Renal cortex interstitium (tissue), 11 donors: Measurements from ENCODE around the gene TMC1. TPM values are rescaled to one million over a fixed set of nuclear protein-coding genes. Genes with fewer than 3 reads are reported as not detected.

Experiments
- DNase-seq, 11 donors: peaks; one replicate each; pipeline ENCODE4 v3.0.0-alpha.2; 2013; ENCODE audit warnings: low read depth in 9 of 11, low spot score in 4 of 11; ENCODE audit errors: extremely low read depth in 1 of 11
- polyA plus RNA-seq, 3 donors: library from polyadenylated mRNA; unstranded; fragments of 120-200 nt; gene quantifications; one replicate each; pipeline ENCODE4 v1.2.1, GENCODE V29; 2013; ENCODE audit not compliant: insufficient read length in 3 of 3

The TMC1 gene
- polyA plus RNA-seq, 3 donors = 0.53 to 1.4 (median 0.74) TPM

DNA sequence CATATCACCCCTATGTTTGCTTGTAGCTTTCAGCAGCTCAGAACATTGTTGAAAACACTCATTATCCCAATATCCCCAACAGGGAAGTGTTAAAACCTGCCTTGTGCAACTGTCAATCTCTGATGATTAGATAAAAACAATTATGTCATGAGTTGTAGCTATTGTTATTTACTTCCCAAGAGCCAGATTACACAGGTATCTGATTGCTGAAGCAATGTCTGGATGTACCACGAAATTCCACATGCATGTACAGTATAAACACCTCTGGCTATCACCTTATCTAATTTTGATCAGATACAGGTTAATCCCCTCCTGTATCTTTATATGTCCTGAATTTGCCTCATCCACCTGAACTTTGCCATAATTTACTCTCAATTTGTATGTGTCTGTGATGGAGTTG lies 38.7 kb downstream of the TMC1 start:
- no peak for DNase-seq

GRCh38 chr9:72563806-72564205 lies 42.4 kb downstream of the TMC1 start:
- DNase-seq = no peak

DNA sequence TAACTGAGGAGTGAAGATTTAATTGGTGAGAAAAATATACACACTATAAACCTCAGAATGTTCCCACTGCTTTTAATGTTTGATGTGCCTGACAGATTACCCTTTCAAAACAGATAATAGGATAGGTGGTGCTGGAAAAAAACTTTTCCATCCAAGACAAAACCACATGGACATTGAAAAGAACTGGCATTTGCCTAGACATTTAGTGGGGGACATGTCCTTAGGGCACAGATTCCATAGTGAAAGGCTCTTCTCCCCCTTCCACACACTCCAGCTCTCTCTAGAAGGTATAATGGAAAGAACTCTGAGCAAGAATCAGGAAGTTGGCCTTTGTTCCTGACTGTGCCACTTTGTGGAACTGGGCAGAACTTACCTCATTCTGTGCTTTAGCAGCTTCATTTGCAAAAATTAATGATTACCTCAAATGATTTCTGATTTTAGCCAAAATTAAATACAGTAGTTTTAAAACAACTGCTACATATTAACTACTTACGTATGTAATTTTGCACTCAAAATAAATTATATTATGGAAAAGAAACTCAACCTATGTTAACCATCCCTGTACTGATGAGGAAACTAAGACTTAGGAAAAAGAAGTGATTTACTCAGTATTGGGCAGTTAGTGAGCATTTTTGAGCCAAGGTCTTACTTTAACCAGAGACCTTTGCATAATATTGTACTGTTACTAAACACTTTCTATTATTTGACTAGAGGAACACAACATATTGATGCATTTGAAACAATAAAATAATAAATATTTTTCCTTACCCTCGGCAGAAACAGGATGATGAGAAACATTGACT lies 43.3 kb downstream of the TMC1 start:
- no peak for DNase-seq

GRCh38 chr9:72565535-72565934 lies 44.1 kb downstream of the TMC1 start:
- DNase-seq = no peak

- no peak for DNase-seq
Measured at GRCh38 chr9:72574156-72574810, 52.9 kb downstream of the TMC1 start.

- DNase-seq = no peak
Measured at GRCh38 chr9:72575666-72576065, 54.3 kb downstream of the TMC1 start.

DNA sequence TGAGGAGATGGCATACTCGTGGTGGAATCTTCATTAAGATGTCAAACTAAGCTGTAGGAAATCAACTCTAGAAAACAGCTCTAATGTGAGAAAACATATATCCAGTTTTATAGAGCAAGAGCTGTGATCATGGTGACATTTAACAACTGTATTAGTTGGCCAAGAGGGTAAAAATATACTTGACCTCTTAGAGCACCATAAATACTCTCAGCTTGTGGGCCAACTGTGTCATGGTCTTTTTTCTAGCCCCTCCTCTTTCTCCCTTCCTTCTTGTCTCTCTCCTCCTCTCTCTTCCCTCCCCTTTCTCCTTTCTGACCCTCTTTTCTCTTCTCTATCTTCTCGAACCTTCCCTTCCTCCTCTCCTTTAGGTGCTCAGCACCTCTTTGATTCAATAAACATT lies 54.7 kb downstream of the TMC1 start:
- no peak for DNase-seq

DNA sequence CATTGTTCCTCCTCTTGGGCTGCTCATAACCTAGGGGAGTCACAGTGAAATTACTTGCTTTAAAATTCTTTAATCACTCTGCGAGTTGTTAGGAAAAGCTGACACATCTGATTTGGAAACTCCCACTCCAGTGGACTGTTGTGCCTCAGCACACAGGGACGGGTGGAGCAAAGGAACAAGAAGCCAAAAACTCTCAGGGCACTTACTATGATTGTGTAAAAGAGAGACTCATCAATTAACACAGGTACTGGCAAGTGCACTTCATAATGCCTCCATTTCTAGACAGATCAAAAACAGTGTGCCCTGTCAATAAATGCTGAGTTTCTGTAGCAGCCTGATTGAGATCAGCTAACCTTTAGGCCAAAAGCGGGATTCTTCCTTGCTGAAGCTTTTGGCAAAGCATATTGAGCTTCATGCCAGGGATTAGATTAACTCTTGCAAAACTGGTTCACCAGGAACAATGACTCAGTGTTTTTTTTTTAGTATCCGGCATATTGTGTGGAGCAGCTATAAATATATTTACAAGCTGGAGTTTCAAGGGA lies 55.9 kb downstream of the TMC1 start:
- DNase-seq = no peak

GRCh38 chr9:72579190-72579589 lies 57.8 kb downstream of the TMC1 start:
- no peak for DNase-seq

GRCh38 chr9:72579880-72580550 lies 58.6 kb downstream of the TMC1 start:
- no peak for DNase-seq

GRCh38 chr9:72581694-72582093 lies 60.3 kb downstream of the TMC1 start:
- no peak for DNase-seq

DNA sequence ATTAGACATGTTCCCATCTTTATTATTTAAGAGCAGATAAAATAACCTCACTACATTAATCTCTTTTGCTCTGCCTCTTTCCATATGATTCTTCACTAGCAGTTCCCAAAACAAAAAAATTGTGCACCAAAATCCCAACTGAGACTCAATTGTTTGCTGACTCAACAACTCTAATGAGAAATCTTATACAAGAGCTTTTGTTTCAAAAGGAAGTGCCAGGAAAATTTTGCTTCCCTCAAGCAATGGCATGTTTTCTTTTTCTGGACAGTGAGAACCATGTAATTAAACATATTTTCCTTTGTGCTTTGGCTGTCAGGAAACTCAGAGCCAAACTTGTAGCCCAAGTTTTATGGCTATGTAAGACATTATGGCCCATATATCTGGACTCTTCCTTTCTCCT lies 62.0 kb downstream of the TMC1 start:
- no peak for DNase-seq

DNA sequence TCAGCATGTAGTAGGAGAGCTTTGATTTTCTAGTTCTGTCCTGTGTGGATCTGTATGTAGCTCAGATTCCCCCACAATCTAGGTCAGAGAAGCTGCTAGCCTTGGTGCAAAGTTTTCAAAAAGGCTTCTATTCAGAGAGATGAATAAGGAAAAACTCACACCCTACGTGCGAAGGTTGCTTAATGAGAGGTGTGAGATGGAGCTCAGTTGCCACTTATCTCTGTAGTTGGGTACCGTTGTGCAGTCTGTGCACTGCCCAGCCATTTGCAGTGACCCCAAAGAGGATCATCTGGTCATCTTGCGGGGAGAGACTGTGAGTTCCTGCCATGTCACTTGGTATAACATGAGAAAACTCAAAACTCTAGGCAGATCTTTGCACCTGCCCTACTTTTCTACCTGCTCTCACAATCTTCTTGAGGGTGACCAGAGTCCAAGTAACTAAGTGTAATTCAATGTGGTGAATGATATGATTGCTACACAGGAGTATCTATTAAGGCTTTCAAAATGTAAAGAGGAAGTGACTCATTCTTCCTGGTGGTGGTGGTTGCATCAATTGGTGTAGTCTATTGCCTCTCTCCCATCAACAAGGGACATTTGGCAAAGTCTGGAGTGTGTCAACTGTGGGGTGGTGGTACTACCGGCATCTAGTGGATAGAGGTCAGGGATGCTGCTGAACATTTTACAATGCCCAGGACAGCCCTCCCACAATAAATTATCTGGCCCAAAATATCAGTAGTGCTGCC lies 65.2 kb downstream of the TMC1 start:
- no peak for DNase-seq

GRCh38 chr9:72588336-72588735 lies 66.9 kb downstream of the TMC1 start:
- no peak for DNase-seq

GRCh38 chr9:72589667-72590521 lies 68.5 kb downstream of the TMC1 start:
- no peak for DNase-seq

DNA sequence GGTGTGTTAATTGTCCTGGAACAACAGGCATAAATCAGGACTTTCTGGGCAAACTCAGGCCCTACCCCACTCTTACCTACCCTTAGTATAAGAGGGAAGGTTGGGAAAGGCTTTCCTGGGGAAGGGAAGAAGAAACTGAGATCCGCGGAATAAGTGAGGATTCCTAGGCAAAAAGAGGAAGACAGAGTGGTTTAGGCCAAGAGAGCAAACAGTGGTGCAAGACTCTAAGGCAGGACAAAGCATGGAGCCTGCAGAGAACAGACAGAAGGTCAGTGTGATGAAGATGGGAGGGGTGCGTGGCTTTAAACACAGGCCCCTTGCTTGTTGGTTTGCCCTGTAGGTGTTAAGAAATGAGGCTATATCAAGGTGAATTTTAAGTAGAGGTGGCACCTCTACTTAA lies 69.4 kb downstream of the TMC1 start:
- DNase-seq = no peak

- peak in 9 of 11 donors; percentile 34 to 71 (median 55) for DNase-seq
Measured at GRCh38 chr9:72592502-72593403, 71.3 kb downstream of the TMC1 start.
